Measurements from ENCODE around the gene CADPS.

Gene CADPS

DNA sequence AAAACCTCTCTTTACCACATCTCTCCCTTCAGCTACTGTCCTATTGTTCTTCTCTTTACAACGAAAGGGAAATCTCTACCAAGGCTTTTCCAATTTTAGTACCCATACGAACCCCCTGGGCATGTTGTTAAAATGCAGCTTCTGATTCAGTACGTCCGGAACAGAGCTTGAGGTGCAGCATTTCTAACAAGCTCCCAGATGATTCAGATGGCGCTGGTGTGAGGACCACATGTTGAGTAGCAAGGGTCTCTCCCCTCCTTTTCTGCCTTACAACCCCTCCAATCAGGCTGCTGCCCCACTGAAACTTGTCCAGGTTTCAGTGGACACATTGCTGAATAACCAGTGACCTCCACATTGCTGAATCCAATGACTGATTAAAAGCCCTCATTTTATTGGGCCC is 324.8 kb downstream of the CADPS start:
- Histone ChIP-seq H3K27ac (ENCODE audit: low read depth, low read length, poor library complexity, severe bottlenecking) (no peak overlapping the region), H4K20me1 (ENCODE audit: insufficient read depth, low read length) (no peaks in the 10 kb centered on the region), H3K9me3 (ENCODE audit: low read length) (no peaks in the 10 kb centered on the region), H3K4me1 (ENCODE audit: insufficient read depth, low read length, severe bottlenecking) (no peaks in the 10 kb centered on the region), H3K27me3 (ENCODE audit: insufficient read depth, low read length) (no peaks in the 10 kb centered on the region), H2AFZ (ENCODE audit: low read length) (no peak overlapping the region), H3K79me2 (ENCODE audit: insufficient read depth, low read length) (no peaks in the 10 kb centered on the region), H3K4me3 (ENCODE audit: low read depth, low read length, poor library complexity, severe bottlenecking) (no peak overlapping the region), H3K36me3 (ENCODE audit: insufficient read depth, low read length) (no peaks in the 10 kb centered on the region), H3K4me2 (ENCODE audit: low read length) (no peak overlapping the region), H3K9me2 (ENCODE audit: low read depth, low read length) (no peaks in the 10 kb centered on the region), H3K9ac (ENCODE audit: low read length) (no peak overlapping the region), H3F3A (ENCODE audit: insufficient read depth, low read length) (no peaks in the 10 kb centered on the region)
- TF ChIP-seq EZH2 (IDR thresholded peaks at IDR 0.05; ENCODE audit: borderline replicate concordance, low read length), result no peak
- no peak for TF ChIP-seq CTCF (IDR thresholded peaks at IDR 0.05; ENCODE audit: low read length)

DNA sequence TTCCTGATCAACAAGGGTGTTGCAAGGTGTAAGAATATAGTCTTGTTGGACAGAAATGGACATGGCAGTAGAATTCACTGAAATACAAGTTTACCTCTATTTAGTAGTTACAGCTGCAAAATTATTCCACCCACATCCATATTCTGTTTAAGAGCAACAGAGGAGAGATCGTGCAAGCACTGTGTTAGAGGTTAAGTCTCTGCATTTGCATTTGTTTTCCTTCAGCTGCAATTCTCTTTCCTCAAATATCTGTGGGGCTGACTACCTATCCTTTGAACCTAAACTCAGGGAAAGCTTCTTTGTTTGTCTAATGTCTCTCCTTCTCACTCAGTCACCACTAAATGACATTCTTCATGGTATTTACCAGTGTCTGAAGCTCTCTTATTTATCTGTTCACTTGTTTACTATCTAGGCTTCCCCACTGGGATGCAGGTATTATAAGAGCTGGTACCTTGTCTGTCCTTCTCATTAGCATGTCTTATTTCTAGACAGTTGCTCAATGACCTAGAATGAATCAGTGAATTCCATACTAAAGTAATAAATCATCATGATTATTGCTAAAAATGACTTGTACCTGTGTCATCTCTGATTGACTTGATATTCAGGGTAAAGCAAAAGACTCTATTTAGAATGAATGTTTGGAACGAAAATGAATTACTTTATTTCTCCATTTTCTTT is 326.5 kb downstream of the CADPS start:
- Histone ChIP-seq H3K9me2 (ENCODE audit: low read depth, low read length) (no peaks in the 10 kb centered on the region), H3K4me1 (ENCODE audit: insufficient read depth, low read length, severe bottlenecking) (no peaks in the 10 kb centered on the region), H3K9me3 (ENCODE audit: low read length) (no peaks in the 10 kb centered on the region), H3K36me3 (ENCODE audit: insufficient read depth, low read length) (no peaks in the 10 kb centered on the region), H3K4me3 (ENCODE audit: low read depth, low read length, poor library complexity, severe bottlenecking) (no peak overlapping the region), H2AFZ (ENCODE audit: low read length) (no peak overlapping the region), H3K4me2 (ENCODE audit: low read length) (no peak overlapping the region), H3K79me2 (ENCODE audit: insufficient read depth, low read length) (no peaks in the 10 kb centered on the region), H3K27me3 (ENCODE audit: insufficient read depth, low read length) (no peaks in the 10 kb centered on the region), H3F3A (ENCODE audit: insufficient read depth, low read length) (no peaks in the 10 kb centered on the region), H3K9ac (ENCODE audit: low read length) (no peak overlapping the region), H4K20me1 (ENCODE audit: insufficient read depth, low read length) (no peaks in the 10 kb centered on the region), H3K27ac (ENCODE audit: low read depth, low read length, poor library complexity, severe bottlenecking) (no peak overlapping the region)
- no peak for TF ChIP-seq CTCF (IDR thresholded peaks at IDR 0.05; ENCODE audit: low read length)
- no peak for TF ChIP-seq EZH2 (IDR thresholded peaks at IDR 0.05; ENCODE audit: borderline replicate concordance, low read length)

DNA sequence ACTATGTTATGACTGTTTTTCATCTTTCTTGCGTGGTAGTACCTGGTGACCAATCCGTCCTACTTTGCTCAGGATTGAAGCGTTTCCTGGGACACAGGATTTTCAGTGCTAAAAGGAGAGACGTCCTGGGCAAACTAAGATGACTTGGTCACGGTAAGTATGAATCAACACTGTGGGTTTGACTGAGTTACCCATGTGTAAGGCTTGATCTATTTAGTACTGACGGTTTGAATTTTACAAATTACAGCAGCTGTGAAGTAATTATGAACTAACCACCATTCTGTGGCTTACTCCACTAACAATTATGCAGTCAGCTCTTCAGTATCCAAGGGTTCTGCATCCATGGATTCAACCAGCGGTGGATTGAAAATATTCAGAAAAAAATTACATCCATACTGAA is 328.9 kb downstream of the CADPS start:
- Histone ChIP-seq H3K4me3 (ENCODE audit: low read depth, low read length, poor library complexity, severe bottlenecking) (no peak overlapping the region), H3K79me2 (ENCODE audit: insufficient read depth, low read length) (no peaks in the 10 kb centered on the region), H3K9me2 (ENCODE audit: low read depth, low read length) (no peaks in the 10 kb centered on the region), H3K4me2 (ENCODE audit: low read length) (no peak overlapping the region), H3K36me3 (ENCODE audit: insufficient read depth, low read length) (no peaks in the 10 kb centered on the region), H2AFZ (ENCODE audit: low read length) (no peak overlapping the region), H3K27me3 (ENCODE audit: insufficient read depth, low read length) (no peaks in the 10 kb centered on the region), H3K4me1 (ENCODE audit: insufficient read depth, low read length, severe bottlenecking) (no peaks in the 10 kb centered on the region), H3K9me3 (ENCODE audit: low read length) (no peaks in the 10 kb centered on the region), H3F3A (ENCODE audit: insufficient read depth, low read length) (no peaks in the 10 kb centered on the region), H4K20me1 (ENCODE audit: insufficient read depth, low read length) (no peaks in the 10 kb centered on the region), H3K9ac (ENCODE audit: low read length) (no peak overlapping the region), H3K27ac (ENCODE audit: low read depth, low read length, poor library complexity, severe bottlenecking) (no peak overlapping the region)
- TF ChIP-seq CTCF (IDR thresholded peaks at IDR 0.05; ENCODE audit: low read length) (no peak), EZH2 (IDR thresholded peaks at IDR 0.05; ENCODE audit: borderline replicate concordance, low read length) (no peak)

Data from OCI-LY1 (cell line).